Left lung (tissue), 10 donors: ENCODE data around the gene TNNT2. TPM values are rescaled to one million over a fixed set of nuclear protein-coding genes. Genes with fewer than 3 reads are reported as not detected.

Experiments used
- ATAC-seq: fragments of 200-7000 bp; cut with Tn5 transposase; one replicate; pipeline ENCODE4 v1.9.1; 2020; ENCODE audit warnings: moderate library complexity
- DNase-seq, 4 donors: peaks; one replicate each; pipeline ENCODE4 v3.0.0-alpha.2; 2013 to 2020
- H3K27ac ChIP-seq, 2 donors: fragments of 200-600 bp; sonication (generic) in 1 of 2; one replicate each; pipeline versions ENCODE4 v1.5.0 to v1.8.0; 2020 to 2021
- H3K27me3 ChIP-seq, 2 donors: fragments of 200-600 bp; sonication (generic) in 1 of 2; one replicate each; pipeline versions ENCODE4 v1.5.0 to v1.8.0; 2020 to 2021
- H3K36me3 ChIP-seq, 2 donors: fragments of 200-600 bp; sonication (generic) in 1 of 2; one replicate each; pipeline versions ENCODE4 v1.5.0 to v1.8.0; 2020 to 2021
- H3K4me1 ChIP-seq, 2 donors: fragments of 200-600 bp; one replicate each; pipeline ENCODE4 v1.8.0; 2021
- H3K4me3 ChIP-seq, 2 donors: fragments of 200-600 bp; sonication (generic) in 1 of 2; one replicate each; pipeline versions ENCODE4 v1.5.0 to v1.8.0; 2020 to 2021; ENCODE audit warnings: mild to moderate bottlenecking in 1 of 2
- H3K9me3 ChIP-seq, 2 donors: fragments of 200-600 bp; sonication (generic) in 1 of 2; one replicate each; pipeline versions ENCODE4 v1.5.0 to v1.8.0; 2020 to 2021
- intact Hi-C, 2 donors: fragments of 100-400 bp; cut with DNase I; formaldehyde crosslinking; loops; one replicate each; pipeline versions ENCODE4 v1.11.2 to v1.14.2; 2022
- polyA plus RNA-seq, 6 donors: library from polyadenylated mRNA; unstranded; fragments of 120-200 nt; gene quantifications; one replicate each; pipeline ENCODE4 v1.2.1, GENCODE V29; 2013; ENCODE audit not compliant: insufficient read length in 6 of 6
- total RNA-seq, 2 donors: library from RNA; stranded (reverse); fragmentation: NEBNext Ultra II Directional; extraction: Animal tissue kit (Norgen Biotek cat#: 25700); gene quantifications; one replicate each; pipeline ENCODE4 v1.2.1, GENCODE V29; 2021
- TF ChIP-seq, protein P1 (sequence below), 2 donors: fragments of 200-600 bp; sonication (generic) in 1 of 2; IDR thresholded peaks; one replicate each; pipeline versions ENCODE4 v1.5.0 to v1.8.0; 2021; ENCODE audit warnings: antibody characterized with exemption in 2 of 2
- donor health status: DM: no; HTN: yes; CAD: no.
- donor health status: DM: no; HTN: no; CAD: no.

TNNT2 gene
- total and polyA plus RNA-seq, 8 donors = 3.2 to 6.5 (median 5.1) TPM

DNA sequence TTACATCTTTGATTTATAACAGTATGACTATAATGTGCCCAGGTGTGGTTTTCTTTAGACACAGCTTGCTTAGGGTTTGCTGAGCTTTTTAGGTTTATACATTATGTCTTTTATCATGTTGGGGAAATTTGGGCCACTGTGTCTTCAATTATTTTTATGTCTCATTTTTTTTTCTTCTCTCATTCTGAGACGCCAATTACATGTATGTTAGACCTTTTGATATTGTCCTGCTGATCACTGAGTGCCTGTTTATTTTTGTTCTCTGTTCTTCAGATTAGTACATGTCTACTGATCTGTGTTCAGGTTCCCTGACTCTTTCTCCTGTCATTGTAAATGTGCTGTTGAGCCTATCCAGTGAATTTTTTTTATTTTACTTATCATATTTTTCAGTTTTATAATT, 36.1 kb downstream of the TNNT2 start:
- DNase-seq (no peak), ATAC-seq (no peak)
- Histone ChIP-seq H3K36me3 (no peaks in the 10 kb centered on the region), H3K27me3 (no peaks in the 10 kb centered on the region), H3K9me3 (no peaks in the 10 kb centered on the region), H3K27ac (no peak overlapping the region), H3K4me3 (no peak overlapping the region), H3K4me1 (no peaks in the 10 kb centered on the region)
- intact Hi-C loops = no loop called here
- TF ChIP-seq, protein P1, sequence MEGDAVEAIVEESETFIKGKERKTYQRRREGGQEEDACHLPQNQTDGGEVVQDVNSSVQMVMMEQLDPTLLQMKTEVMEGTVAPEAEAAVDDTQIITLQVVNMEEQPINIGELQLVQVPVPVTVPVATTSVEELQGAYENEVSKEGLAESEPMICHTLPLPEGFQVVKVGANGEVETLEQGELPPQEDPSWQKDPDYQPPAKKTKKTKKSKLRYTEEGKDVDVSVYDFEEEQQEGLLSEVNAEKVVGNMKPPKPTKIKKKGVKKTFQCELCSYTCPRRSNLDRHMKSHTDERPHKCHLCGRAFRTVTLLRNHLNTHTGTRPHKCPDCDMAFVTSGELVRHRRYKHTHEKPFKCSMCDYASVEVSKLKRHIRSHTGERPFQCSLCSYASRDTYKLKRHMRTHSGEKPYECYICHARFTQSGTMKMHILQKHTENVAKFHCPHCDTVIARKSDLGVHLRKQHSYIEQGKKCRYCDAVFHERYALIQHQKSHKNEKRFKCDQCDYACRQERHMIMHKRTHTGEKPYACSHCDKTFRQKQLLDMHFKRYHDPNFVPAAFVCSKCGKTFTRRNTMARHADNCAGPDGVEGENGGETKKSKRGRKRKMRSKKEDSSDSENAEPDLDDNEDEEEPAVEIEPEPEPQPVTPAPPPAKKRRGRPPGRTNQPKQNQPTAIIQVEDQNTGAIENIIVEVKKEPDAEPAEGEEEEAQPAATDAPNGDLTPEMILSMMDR (IDR thresholded peaks at IDR 0.05) = no peak

DNA sequence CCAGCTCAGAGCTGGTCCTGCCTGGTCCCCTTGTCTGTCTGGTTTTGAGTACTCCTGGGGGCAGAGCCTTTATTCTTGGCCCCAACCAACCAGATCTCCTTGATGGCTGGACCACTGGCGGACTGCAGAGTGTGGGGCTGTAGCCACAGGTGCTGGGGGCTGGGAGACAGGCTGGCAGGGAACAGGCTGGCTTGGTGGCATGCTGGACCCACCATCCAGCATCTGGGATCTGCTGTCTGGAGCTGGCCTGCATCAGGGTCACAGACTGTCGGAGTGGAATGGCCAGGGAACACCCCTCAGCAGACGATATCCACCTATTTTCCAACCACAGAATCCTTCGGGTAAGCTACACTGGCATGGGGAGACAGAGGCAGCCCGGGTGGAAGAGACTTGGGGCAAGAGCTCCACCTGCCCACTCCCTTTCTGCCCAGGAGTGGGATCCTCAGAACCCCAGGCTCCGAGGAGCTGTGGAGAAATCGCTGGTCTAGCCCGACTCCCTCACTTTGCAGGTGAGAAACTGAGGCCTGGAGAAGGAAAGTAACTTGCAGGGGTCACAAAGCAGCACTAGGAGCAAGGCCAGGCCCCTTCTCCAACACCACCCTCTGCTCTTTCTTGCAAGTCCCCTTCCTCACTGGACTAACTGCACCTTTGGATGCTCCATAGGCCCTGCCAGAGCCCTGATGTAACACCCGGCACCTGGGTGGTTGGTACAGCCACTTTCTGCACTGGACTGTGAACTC, 40.6 kb downstream of the TNNT2 start:
- intact Hi-C loops = no loop called here
- H3K9me3 ChIP-seq = no peaks in the 10 kb centered on the region
- TF ChIP-seq, protein P1 (IDR thresholded peaks at IDR 0.05) = no peak
- DNase-seq (no peak), ATAC-seq (no peak)
- no peaks in the 10 kb centered on the region for H3K27me3 ChIP-seq
- no peaks in the 10 kb centered on the region for H3K36me3 ChIP-seq
- no peaks in the 10 kb centered on the region for H3K4me1 ChIP-seq
- no peak overlapping the region for H3K27ac ChIP-seq
- no peak overlapping the region for H3K4me3 ChIP-seq

DNA sequence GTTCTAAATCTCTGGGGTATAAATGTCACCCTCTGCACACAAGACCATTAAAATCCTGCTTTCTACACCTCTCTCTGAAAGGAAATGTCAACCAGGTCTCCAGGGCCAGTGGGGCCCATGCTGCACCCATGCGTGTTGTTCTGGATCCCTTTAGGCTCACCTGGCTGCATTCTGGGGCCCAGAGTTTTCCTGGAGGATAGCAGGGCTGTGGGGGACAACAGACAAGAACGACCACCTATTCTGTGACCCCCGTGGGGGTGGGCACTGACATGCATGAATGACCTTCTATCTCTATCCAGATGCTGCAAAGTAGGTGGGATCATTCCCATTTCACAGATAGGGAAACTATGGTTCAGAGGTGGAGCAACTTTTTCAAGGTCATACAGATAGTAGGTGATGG, 41.6 kb downstream of the TNNT2 start:
- intact Hi-C loops = no loop called here
- no peak for ATAC-seq

DNA sequence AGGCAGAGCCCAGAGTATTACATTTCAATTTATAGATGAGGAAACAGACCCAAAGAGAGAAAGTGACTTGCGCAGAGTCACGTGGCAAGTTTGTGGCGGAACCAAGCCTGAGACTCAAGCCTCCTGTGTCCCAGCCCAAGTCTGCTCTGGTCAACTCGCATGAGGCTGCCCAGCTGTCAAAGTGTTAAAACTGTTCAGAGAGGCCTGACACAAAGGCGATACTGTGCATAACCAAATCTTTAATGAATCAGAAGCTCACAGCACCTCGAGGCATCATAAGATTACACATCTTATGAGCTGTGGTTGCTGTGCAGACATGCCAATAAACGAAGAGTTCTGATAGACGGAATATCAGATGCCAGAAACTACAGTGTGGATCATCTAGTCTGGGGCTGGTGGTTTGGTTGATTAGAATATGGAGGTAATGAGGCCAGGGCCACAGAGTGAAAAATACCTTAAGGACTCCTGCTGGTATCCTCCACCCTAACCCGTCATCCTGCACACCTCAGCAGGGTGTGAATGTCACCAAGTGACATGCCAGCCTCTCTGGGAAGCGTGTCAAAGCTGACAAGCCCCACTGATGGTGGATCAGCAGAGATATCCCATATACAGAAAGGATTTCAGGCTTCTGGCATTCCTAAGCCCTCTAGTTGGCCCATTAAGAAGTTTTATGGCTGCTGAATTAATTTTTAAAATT, 42.2 kb downstream of the TNNT2 start:
- Histone ChIP-seq H3K9me3 (no peaks in the 10 kb centered on the region), H3K27me3 (no peaks in the 10 kb centered on the region), H3K36me3 (no peaks in the 10 kb centered on the region), H3K4me1 (peaks cover 0 to under 1% of the 10 kb centered on the region in 2 donors), H3K4me3 (no peak overlapping the region), H3K27ac (no peak overlapping the region)
- intact Hi-C loops = no loop called here
- DNase-seq (no peak), ATAC-seq (no peak)
- TF ChIP-seq, protein P1 (IDR thresholded peaks at IDR 0.05) = no peak

More for the DNA sequence above, 41.6 kb downstream of the TNNT2 start:
- Histone ChIP-seq H3K36me3 (no peaks in the 10 kb centered on the region), H3K27ac (no peak overlapping the region), H3K4me3 (no peak overlapping the region), H3K9me3 (no peaks in the 10 kb centered on the region), H3K4me1 (no peaks in the 10 kb centered on the region), H3K27me3 (no peaks in the 10 kb centered on the region)
- TF ChIP-seq, protein P1 (IDR thresholded peaks at IDR 0.05) = no peak
- DNase-seq = no peak
